ENCODE data around the gene OTP.

Gene OTP

DNA sequence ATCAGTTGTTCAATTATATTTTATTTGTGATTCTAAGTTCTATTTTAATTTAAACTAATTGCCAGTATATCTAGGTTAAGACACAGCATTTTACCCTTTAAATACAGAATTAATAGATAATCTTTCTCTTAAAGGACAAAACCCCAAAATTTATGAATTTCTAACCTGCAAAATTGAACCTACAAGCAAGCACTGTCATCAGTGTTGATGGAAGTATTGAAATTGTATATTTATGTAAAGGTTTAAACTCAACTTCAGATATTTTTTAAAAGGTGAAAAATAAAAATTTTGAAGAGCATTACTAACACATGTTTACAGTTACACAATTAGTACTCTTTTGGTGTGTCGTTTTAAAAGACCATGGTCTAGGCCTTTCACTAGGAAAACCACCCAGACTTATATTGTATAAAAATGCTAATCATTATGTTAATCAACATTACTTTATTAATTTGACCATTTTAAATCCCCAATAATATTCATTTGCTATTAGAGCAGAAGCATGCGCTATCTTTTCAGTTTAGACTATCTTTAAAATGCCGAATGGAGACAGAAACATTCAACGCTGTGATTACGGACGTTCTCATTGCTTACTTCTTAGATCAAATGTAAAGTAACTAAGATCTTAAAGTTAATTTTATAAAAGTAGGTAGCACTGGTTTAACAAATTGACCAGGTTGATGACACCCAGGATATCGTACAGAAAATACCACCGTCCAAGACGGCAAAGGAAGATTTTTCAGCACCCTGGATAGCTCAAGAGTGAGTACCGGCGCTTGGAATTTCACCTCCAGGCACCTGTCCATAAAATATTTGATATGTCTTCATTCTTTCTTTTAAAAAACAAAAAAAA, 3.2 kb downstream of the OTP start:
- Histone ChIP-seq H3K4me3 (ENCODE audit: insufficient read depth, low read length, poor library complexity, severe bottlenecking) (no peak overlapping the region), H2AFZ (ENCODE audit: low read depth, low read length, severe bottlenecking) (no peak overlapping the region), H3K4me2 (ENCODE audit: low read depth, low read length, poor library complexity, severe bottlenecking) (no peak overlapping the region), H3K79me2 (ENCODE audit: insufficient read depth, low read length) (no peaks in the 10 kb centered on the region), H3K27me3 (ENCODE audit: low read length) (no peaks in the 10 kb centered on the region), H3K27ac (ENCODE audit: low read depth, low read length) (no peak overlapping the region), H3F3A (ENCODE audit: insufficient read depth) (no peaks in the 10 kb centered on the region), H3K36me3 (ENCODE audit: low read length) (no peaks in the 10 kb centered on the region), H4K20me1 (ENCODE audit: low read depth, low read length) (no peaks in the 10 kb centered on the region), H3K9me2 (replicated peaks; ENCODE audit: insufficient read depth, low read length) (no peaks in the 10 kb centered on the region), H3K9me3 (ENCODE audit: insufficient read depth, low read length) (no peaks in the 10 kb centered on the region), H3K9ac (ENCODE audit: low read length) (no peak overlapping the region)
- TF ChIP-seq, protein P1, sequence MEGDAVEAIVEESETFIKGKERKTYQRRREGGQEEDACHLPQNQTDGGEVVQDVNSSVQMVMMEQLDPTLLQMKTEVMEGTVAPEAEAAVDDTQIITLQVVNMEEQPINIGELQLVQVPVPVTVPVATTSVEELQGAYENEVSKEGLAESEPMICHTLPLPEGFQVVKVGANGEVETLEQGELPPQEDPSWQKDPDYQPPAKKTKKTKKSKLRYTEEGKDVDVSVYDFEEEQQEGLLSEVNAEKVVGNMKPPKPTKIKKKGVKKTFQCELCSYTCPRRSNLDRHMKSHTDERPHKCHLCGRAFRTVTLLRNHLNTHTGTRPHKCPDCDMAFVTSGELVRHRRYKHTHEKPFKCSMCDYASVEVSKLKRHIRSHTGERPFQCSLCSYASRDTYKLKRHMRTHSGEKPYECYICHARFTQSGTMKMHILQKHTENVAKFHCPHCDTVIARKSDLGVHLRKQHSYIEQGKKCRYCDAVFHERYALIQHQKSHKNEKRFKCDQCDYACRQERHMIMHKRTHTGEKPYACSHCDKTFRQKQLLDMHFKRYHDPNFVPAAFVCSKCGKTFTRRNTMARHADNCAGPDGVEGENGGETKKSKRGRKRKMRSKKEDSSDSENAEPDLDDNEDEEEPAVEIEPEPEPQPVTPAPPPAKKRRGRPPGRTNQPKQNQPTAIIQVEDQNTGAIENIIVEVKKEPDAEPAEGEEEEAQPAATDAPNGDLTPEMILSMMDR (IDR thresholded peaks at IDR 0.05; ENCODE audit: insufficient read depth, low read length, poor library complexity, severe bottlenecking), result no peak
- TF ChIP-seq EZH2phosphoT487 (conservative IDR thresholded peaks at IDR 0.05; ENCODE audit: low read length), result no peak

GRCh38 chr5:77633709-77634108, 4.8 kb downstream of the OTP start:
- Histone ChIP-seq H4K20me1 (ENCODE audit: low read depth, low read length) (no peaks in the 10 kb centered on the region), H3K4me2 (ENCODE audit: low read depth, low read length, poor library complexity, severe bottlenecking) (no peak overlapping the region), H3K27ac (ENCODE audit: low read depth, low read length) (no peak overlapping the region), H3K4me3 (ENCODE audit: insufficient read depth, low read length, poor library complexity, severe bottlenecking) (no peak overlapping the region), H2AFZ (ENCODE audit: low read depth, low read length, severe bottlenecking) (no peak overlapping the region), H3K36me3 (ENCODE audit: low read length) (no peaks in the 10 kb centered on the region), H3K9ac (ENCODE audit: low read length) (no peak overlapping the region), H3K9me2 (replicated peaks; ENCODE audit: insufficient read depth, low read length) (no peaks in the 10 kb centered on the region), H3K9me3 (ENCODE audit: insufficient read depth, low read length) (no peaks in the 10 kb centered on the region), H3K79me2 (ENCODE audit: insufficient read depth, low read length) (no peaks in the 10 kb centered on the region), H3F3A (ENCODE audit: insufficient read depth) (peaks cover 6% of the 10 kb centered on the region), H3K27me3 (ENCODE audit: low read length) (no peaks in the 10 kb centered on the region)
- TF ChIP-seq EZH2phosphoT487 (conservative IDR thresholded peaks at IDR 0.05; ENCODE audit: low read length), result no peak
- TF ChIP-seq, protein P1 (IDR thresholded peaks at IDR 0.05; ENCODE audit: insufficient read depth, low read length, poor library complexity, severe bottlenecking), result no peak

DNA sequence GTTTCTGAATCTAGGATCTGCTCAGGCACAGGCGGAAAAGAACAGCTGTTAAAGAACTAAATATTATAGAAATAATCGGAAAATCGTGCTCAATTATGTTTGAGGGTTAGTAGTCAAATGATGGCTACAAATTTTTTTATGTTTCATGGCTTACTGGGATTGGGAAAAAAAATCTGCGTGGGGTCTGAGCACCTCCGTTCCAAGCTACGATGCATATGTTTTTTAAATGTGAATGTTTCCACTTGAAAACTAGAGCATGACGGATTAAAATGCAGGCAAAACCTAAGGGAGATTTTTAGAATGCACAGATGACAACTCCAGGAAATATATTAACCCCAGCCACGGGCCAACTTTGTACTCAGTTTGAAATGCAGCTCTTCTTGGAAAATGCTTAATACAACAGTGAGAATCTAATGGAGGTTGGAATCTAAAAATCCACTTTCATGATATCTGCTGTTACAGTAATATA, 5.3 kb downstream of the OTP start:
- H3F3A ChIP-seq (ENCODE audit: insufficient read depth), result peaks cover 6% of the 10 kb centered on the region
- no peaks in the 10 kb centered on the region for H3K36me3 ChIP-seq (ENCODE audit: low read length)
- H3K9ac ChIP-seq (ENCODE audit: low read length), result no peak overlapping the region
- no peak overlapping the region for H3K4me2 ChIP-seq (ENCODE audit: low read depth, low read length, poor library complexity, severe bottlenecking)
- H3K27me3 ChIP-seq (ENCODE audit: low read length), result no peaks in the 10 kb centered on the region
- no peaks in the 10 kb centered on the region for H4K20me1 ChIP-seq (ENCODE audit: low read depth, low read length)
- H3K9me3 ChIP-seq (ENCODE audit: insufficient read depth, low read length), result no peaks in the 10 kb centered on the region
- H3K9me2 ChIP-seq (replicated peaks; ENCODE audit: insufficient read depth, low read length), result no peaks in the 10 kb centered on the region
- H3K4me3 ChIP-seq (ENCODE audit: insufficient read depth, low read length, poor library complexity, severe bottlenecking), result no peak overlapping the region
- no peak overlapping the region for H2AFZ ChIP-seq (ENCODE audit: low read depth, low read length, severe bottlenecking)
- no peaks in the 10 kb centered on the region for H3K79me2 ChIP-seq (ENCODE audit: insufficient read depth, low read length)
- TF ChIP-seq, protein P1 (IDR thresholded peaks at IDR 0.05; ENCODE audit: insufficient read depth, low read length, poor library complexity, severe bottlenecking), result no peak
- TF ChIP-seq EZH2phosphoT487 (conservative IDR thresholded peaks at IDR 0.05; ENCODE audit: low read length), result no peak
- H3K27ac ChIP-seq (ENCODE audit: low read depth, low read length), result no peak overlapping the region

All from SU-DHL-6 (cell line).